MM.1S (cell line): ENCODE measurements around the gene DDX3X.

Experiments
- DNase-seq: peaks from one replicate; pipeline ENCODE4 v3.0.0-alpha.2; 2015
- H2AFZ ChIP-seq: fragments of 300-600 bp; sonication (generic); 2 replicates; pipeline ENCODE4 v1.6.0; 2016; ENCODE audit warnings: antibody characterized with exemption, low read length
- H3F3A ChIP-seq: fragments of 300-600 bp; sonication (generic); 2 replicates; pipeline ENCODE4 v1.6.1; 2016; ENCODE audit warnings: mild to moderate bottlenecking, antibody characterized with exemption, low read length, moderate library complexity, mixed read lengths; ENCODE audit not compliant: insufficient read depth
- H3K27ac ChIP-seq: fragments of 300-600 bp; sonication (generic); 2 replicates; pipeline ENCODE4 v1.5.1; 2016; ENCODE audit warnings: mild to moderate bottlenecking, low read length
- H3K27me3 ChIP-seq: fragments of 300-600 bp; sonication (generic); replicated peaks from 2 replicates; pipeline ENCODE4 v1.6.0; 2016; ENCODE audit warnings: low read length; ENCODE audit not compliant: insufficient read depth
- H3K36me3 ChIP-seq: fragments of 300-600 bp; sonication (generic); replicated peaks from 2 replicates; pipeline ENCODE4 v1.6.1; 2016; ENCODE audit warnings: mild to moderate bottlenecking, low read length, mixed read lengths; ENCODE audit not compliant: insufficient read depth
- H3K4me1 ChIP-seq: fragments of 300-600 bp; sonication (generic); 2 replicates; pipeline ENCODE4 v1.6.1; 2016; ENCODE audit warnings: low read length, mixed read lengths
- H3K4me2 ChIP-seq: fragments of 300-600 bp; sonication (generic); 2 replicates; pipeline ENCODE4 v1.6.0; 2016; ENCODE audit warnings: low read depth, low read length
- H3K4me3 ChIP-seq: fragments of 300-600 bp; sonication (generic); 2 replicates; pipeline ENCODE4 v1.5.1; 2016; ENCODE audit warnings: low read length, mixed read lengths
- H3K79me2 ChIP-seq: fragments of 300-600 bp; sonication (generic); 2 replicates; pipeline ENCODE4 v1.6.1; 2016; ENCODE audit warnings: mixed run types, low read length, mixed read lengths
- H3K9ac ChIP-seq: fragments of 300-600 bp; sonication (generic); 2 replicates; pipeline ENCODE4 v1.6.1; 2016; ENCODE audit warnings: low read length, mixed read lengths
- H3K9me2 ChIP-seq: fragments of 300-600 bp; sonication (generic); replicated peaks from 2 replicates; pipeline ENCODE4 v1.6.1; 2016; ENCODE audit warnings: mild to moderate bottlenecking, low read length, mixed read lengths; ENCODE audit not compliant: insufficient read depth
- H3K9me3 ChIP-seq: fragments of 300-600 bp; sonication (generic); replicated peaks from 2 replicates; pipeline ENCODE4 v1.6.1; 2016; ENCODE audit warnings: mild to moderate bottlenecking, low read length, mixed read lengths; ENCODE audit not compliant: insufficient read depth
- H4K20me1 ChIP-seq: fragments of 300-600 bp; sonication (generic); 2 replicates; pipeline ENCODE4 v1.6.1; 2016; ENCODE audit warnings: mild to moderate bottlenecking, low read length, moderate library complexity, mixed read lengths; ENCODE audit not compliant: insufficient read depth
- CTCF ChIP-seq: fragments of 300-600 bp; sonication (generic); IDR thresholded peaks from 2 replicates; pipeline ENCODE4 v1.5.1; 2016; ENCODE audit warnings: antibody characterized with exemption, low read length, mixed read lengths
- EZH2 ChIP-seq: fragments of 300-600 bp; sonication (generic); optimal IDR thresholded peaks from 2 replicates; pipeline ENCODE3; 2017; ENCODE audit warnings: low read depth, mild to moderate bottlenecking, antibody characterized with exemption, low read length, mixed read lengths
- EZH2phosphoT487 ChIP-seq: fragments of 300-600 bp; sonication (generic); IDR thresholded peaks from 2 replicates; pipeline ENCODE4 v1.6.1; 2018; ENCODE audit warnings: antibody characterized with exemption, low read length

DDX3X gene

GRCh38 chrX:41320393-41320792, 13.6 kb upstream of the DDX3X start:
- no peak overlapping the region for H3K9ac ChIP-seq
- no peaks in the 10 kb centered on the region for H3K79me2 ChIP-seq
- H3K36me3 ChIP-seq: no peaks in the 10 kb centered on the region
- H3K4me3 ChIP-seq: no peak overlapping the region
- TF ChIP-seq EZH2phosphoT487: no peak
- TF ChIP-seq EZH2: no peak
- no peak for TF ChIP-seq CTCF
- H3F3A ChIP-seq: no peaks in the 10 kb centered on the region
- H3K27ac ChIP-seq: no peak overlapping the region
- H3K4me1 ChIP-seq: no peaks in the 10 kb centered on the region
- H3K9me3 ChIP-seq: no peaks in the 10 kb centered on the region
- no peak overlapping the region for H2AFZ ChIP-seq
- H3K4me2 ChIP-seq: no peak overlapping the region
- H3K9me2 ChIP-seq: no peaks in the 10 kb centered on the region
- no peak for DNase-seq
- no peaks in the 10 kb centered on the region for H4K20me1 ChIP-seq
- no peaks in the 10 kb centered on the region for H3K27me3 ChIP-seq

- Histone ChIP-seq H3K9me2 (no peaks in the 10 kb centered on the region), H3K4me1 (no peaks in the 10 kb centered on the region), H3K9me3 (no peaks in the 10 kb centered on the region), H3K27ac (no peak overlapping the region), H3K4me2 (no peak overlapping the region), H2AFZ (no peak overlapping the region), H3K79me2 (no peaks in the 10 kb centered on the region), H3K4me3 (no peak overlapping the region), H3K27me3 (no peaks in the 10 kb centered on the region), H3K9ac (no peak overlapping the region), H3K36me3 (no peaks in the 10 kb centered on the region), H4K20me1 (no peaks in the 10 kb centered on the region), H3F3A (no peaks in the 10 kb centered on the region)
- no peak for DNase-seq
- no peak for TF ChIP-seq EZH2
- TF ChIP-seq EZH2phosphoT487: no peak
Measured at GRCh38 chrX:41322821-41323603, 10.9 kb upstream of the DDX3X start.

- H3K4me1 ChIP-seq: 0 out of 2 replicates have a peak, but pooled peaks cover 3% of the 10 kb centered on the region
- H3K9me2 ChIP-seq: no peaks in the 10 kb centered on the region
- H3F3A ChIP-seq: peaks cover 11% of the 10 kb centered on the region
- no peak overlapping the region for H2AFZ ChIP-seq
- no peak overlapping the region for H3K4me3 ChIP-seq
- no peak overlapping the region for H3K27ac ChIP-seq
- no peaks in the 10 kb centered on the region for H4K20me1 ChIP-seq
- H3K9me3 ChIP-seq: no peaks in the 10 kb centered on the region
- TF ChIP-seq CTCF (no peak), EZH2 (no peak), EZH2phosphoT487 (no peak)
- H3K9ac ChIP-seq: no peak overlapping the region
- H3K4me2 ChIP-seq: no peak overlapping the region
- no peaks in the 10 kb centered on the region for H3K36me3 ChIP-seq
- no peak for DNase-seq
- H3K27me3 ChIP-seq: no peaks in the 10 kb centered on the region
- H3K79me2 ChIP-seq: no peaks in the 10 kb centered on the region
Measured at GRCh38 chrX:41326431-41326830, 7.5 kb upstream of the DDX3X start.

GRCh38 chrX:41327341-41327740, 6.6 kb upstream of the DDX3X start:
- H3K27me3 ChIP-seq: no peaks in the 10 kb centered on the region
- no peak overlapping the region for H3K4me2 ChIP-seq
- H2AFZ ChIP-seq: no peak overlapping the region
- no peaks in the 10 kb centered on the region for H3K9me3 ChIP-seq
- no peak for DNase-seq
- H3K9me2 ChIP-seq: no peaks in the 10 kb centered on the region
- H4K20me1 ChIP-seq: no peaks in the 10 kb centered on the region
- H3K4me3 ChIP-seq: no peak overlapping the region
- no peaks in the 10 kb centered on the region for H3K36me3 ChIP-seq
- H3K9ac ChIP-seq: no peak overlapping the region
- peaks cover 20% of the 10 kb centered on the region for H3F3A ChIP-seq
- H3K79me2 ChIP-seq: no peaks in the 10 kb centered on the region
- no peak for TF ChIP-seq CTCF
- no peak for TF ChIP-seq EZH2phosphoT487
- no peak for TF ChIP-seq EZH2
- H3K4me1 ChIP-seq: 0 out of 2 replicates have a peak, but pooled peaks cover 3% of the 10 kb centered on the region
- H3K27ac ChIP-seq: no peak overlapping the region
